Endothelial cell (in vitro differentiated cells): ENCODE measurements around the gene KIAA1217. TPM values are rescaled to one million over a fixed set of nuclear protein-coding genes. Genes with fewer than 3 reads are reported as not detected.

ENCODE experiments used
- DNase-seq: peaks from one replicate; pipeline ENCODE4 v3.0.0; 2021; ENCODE audit warnings: low spot score
- H3K27ac Mint-ChIP-seq: one replicate; pipeline ENCODE4 v1.8.0; 2021; ENCODE audit warnings: mixed read lengths, inconsistent platforms; ENCODE audit not compliant: unreplicated experiment
- H3K27me3 Mint-ChIP-seq: one replicate; pipeline ENCODE4 v1.8.0; 2021; ENCODE audit warnings: mild to moderate bottlenecking, moderate library complexity, mixed read lengths, inconsistent platforms; ENCODE audit not compliant: unreplicated experiment
- H3K36me3 Mint-ChIP-seq: one replicate; pipeline ENCODE4 v1.8.0; 2021; ENCODE audit warnings: mild to moderate bottlenecking, low read depth, mixed read lengths, inconsistent platforms; ENCODE audit not compliant: unreplicated experiment
- H3K4me1 Mint-ChIP-seq: one replicate; pipeline ENCODE4 v1.8.0; 2021; ENCODE audit warnings: mild to moderate bottlenecking, mixed read lengths, inconsistent platforms; ENCODE audit not compliant: unreplicated experiment
- H3K4me3 Mint-ChIP-seq: one replicate; pipeline ENCODE4 v1.8.0; 2021; ENCODE audit warnings: mild to moderate bottlenecking, mixed read lengths, inconsistent platforms; ENCODE audit not compliant: unreplicated experiment
- H3K9me3 Mint-ChIP-seq: one replicate; pipeline ENCODE4 v1.8.0; 2021; ENCODE audit warnings: mixed read lengths, inconsistent platforms; ENCODE audit not compliant: unreplicated experiment
- total RNA-seq: library from RNA; stranded (reverse); fragmentation: NEBNext Ultra II Directional; extraction: Animal tissue kit (Norgen Biotek cat#: 25700); gene quantifications from one replicate; pipeline ENCODE4 v1.2.1, GENCODE V29; 2021; ENCODE audit not compliant: unreplicated experiment
- TF ChIP-seq, protein P1 (sequence below): fragments of 200-600 bp; sonication (generic); IDR thresholded peaks from one replicate; pipeline ENCODE4 v1.5.0; 2021; ENCODE audit warnings: antibody characterized with exemption; ENCODE audit not compliant: unreplicated experiment

The KIAA1217 gene
- total RNA-seq, 1 donor from 2014 or later: 70.8 TPM

DNA sequence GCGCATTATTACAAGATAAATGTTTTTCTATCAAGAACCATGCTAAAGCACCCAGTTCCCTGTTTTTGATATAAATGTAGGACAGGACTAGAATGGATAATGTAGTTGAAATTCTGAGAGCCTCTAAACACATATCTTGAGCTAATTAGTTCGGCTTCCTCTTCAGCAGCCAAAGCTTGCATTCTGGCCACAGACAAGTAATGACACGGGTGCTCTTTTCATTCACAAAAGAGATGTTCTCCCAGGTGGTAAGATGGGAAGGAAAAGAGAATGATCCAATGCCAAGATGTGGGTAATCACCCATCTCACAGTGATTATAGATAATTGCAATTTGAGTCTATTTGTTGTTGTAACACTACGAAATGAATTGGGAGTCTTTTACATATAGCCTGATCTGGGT lies 246.5 kb downstream of the KIAA1217 start:
- no peak for DNase-seq
- Mint-ChIP-seq H3K4me1 (peaks cover 22% of the 10 kb centered on the region), H3K4me3 (no peak overlapping the region), H3K27me3 (no peaks in the 10 kb centered on the region), H3K27ac (no peak overlapping the region), H3K36me3 (peaks cover 14% of the 10 kb centered on the region), H3K9me3 (no peaks in the 10 kb centered on the region)
- TF ChIP-seq, protein P1, sequence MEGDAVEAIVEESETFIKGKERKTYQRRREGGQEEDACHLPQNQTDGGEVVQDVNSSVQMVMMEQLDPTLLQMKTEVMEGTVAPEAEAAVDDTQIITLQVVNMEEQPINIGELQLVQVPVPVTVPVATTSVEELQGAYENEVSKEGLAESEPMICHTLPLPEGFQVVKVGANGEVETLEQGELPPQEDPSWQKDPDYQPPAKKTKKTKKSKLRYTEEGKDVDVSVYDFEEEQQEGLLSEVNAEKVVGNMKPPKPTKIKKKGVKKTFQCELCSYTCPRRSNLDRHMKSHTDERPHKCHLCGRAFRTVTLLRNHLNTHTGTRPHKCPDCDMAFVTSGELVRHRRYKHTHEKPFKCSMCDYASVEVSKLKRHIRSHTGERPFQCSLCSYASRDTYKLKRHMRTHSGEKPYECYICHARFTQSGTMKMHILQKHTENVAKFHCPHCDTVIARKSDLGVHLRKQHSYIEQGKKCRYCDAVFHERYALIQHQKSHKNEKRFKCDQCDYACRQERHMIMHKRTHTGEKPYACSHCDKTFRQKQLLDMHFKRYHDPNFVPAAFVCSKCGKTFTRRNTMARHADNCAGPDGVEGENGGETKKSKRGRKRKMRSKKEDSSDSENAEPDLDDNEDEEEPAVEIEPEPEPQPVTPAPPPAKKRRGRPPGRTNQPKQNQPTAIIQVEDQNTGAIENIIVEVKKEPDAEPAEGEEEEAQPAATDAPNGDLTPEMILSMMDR: no peak

DNA sequence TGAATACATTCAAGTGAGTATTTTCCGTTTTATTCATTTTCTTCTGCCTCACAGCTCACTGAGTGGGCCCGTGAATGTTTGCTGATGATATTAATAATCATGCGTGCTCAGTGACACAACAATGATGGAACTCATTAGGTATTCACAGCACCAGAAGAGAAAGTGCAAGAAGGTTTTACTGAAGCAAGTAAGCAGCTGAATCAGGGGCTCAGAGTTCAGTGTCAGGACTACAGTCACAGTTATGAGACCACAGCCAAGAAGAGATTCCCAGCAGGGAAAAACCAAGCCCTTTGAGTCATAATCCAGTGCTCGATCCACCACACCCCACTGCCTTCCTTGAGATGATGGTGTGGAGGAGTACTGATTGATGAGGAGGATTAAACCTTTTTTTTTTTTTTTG lies 247.4 kb downstream of the KIAA1217 start:
- no peak for DNase-seq
- Mint-ChIP-seq H3K27me3 (no peaks in the 10 kb centered on the region), H3K36me3 (peaks cover 14% of the 10 kb centered on the region), H3K4me1 (peaks cover 22% of the 10 kb centered on the region), H3K9me3 (no peaks in the 10 kb centered on the region), H3K27ac (no peak overlapping the region), H3K4me3 (no peak overlapping the region)
- TF ChIP-seq, protein P1: no peak

DNA sequence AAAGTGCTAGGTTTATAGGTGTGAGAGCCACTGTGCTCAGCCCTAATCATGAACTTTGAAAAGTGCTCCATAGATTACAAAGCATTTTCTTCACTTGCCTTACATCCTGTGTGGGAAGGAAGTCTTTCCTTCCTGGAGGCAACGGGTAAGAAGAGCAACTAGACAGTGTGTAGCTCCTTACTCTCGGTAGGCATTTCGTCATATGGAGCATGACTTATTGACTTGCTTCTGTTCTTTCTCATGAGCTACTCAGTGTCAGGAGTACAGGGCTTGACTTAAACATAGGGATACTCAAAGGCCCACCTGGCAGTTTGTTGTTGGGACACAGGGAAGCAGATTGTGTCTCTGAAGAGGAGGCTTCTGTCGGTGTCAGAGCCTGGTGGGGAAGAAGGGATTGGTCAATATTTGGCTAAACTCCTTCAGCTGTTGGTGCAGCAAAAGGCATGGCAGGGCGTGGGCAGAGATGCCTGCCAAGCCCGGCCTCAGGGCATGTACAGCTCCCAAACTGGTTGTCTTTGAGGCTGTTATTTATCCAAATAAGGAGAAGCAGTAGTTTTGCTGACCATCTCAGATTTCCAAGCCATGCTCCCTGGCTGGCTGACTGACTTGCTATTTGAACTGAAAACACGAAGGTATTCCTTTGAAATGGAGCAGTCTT lies 248.9 kb downstream of the KIAA1217 start:
- Mint-ChIP-seq H3K4me1 (peaks cover 23% of the 10 kb centered on the region), H3K4me3 (no peak overlapping the region), H3K36me3 (peaks cover 7% of the 10 kb centered on the region), H3K27me3 (peaks cover 2% of the 10 kb centered on the region), H3K9me3 (no peaks in the 10 kb centered on the region), H3K27ac (peak overlapping the region; percentile 64)
- TF ChIP-seq, protein P1: no peak
- DNase-seq: no peak

DNA sequence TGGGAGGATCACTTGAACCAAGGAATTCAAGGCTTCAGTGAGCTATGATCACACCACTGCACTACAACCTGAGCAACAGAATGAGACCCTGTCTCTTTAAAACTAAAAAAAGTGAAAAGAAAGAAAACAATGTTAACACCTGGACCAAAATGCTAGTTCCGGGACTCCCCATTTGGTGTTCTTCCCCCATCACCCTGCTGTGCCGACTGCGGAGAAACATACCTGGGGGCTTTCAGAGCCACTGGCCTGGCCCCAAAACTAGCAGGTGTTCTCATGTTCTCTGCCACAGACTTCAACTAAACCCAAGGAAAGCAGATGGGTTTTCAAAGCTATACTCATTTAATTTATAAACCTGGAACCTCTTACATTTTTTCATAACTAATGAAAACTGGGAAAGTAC lies 250.9 kb downstream of the KIAA1217 start:
- no peak overlapping the region for H3K4me3 Mint-ChIP-seq
- no peak for DNase-seq
- H3K4me1 Mint-ChIP-seq: peaks cover 39% of the 10 kb centered on the region
- no peak overlapping the region for H3K27ac Mint-ChIP-seq
- TF ChIP-seq, protein P1: no peak
- no peaks in the 10 kb centered on the region for H3K9me3 Mint-ChIP-seq
- H3K27me3 Mint-ChIP-seq: peaks cover 6% of the 10 kb centered on the region
- peaks cover 14% of the 10 kb centered on the region for H3K36me3 Mint-ChIP-seq

DNA sequence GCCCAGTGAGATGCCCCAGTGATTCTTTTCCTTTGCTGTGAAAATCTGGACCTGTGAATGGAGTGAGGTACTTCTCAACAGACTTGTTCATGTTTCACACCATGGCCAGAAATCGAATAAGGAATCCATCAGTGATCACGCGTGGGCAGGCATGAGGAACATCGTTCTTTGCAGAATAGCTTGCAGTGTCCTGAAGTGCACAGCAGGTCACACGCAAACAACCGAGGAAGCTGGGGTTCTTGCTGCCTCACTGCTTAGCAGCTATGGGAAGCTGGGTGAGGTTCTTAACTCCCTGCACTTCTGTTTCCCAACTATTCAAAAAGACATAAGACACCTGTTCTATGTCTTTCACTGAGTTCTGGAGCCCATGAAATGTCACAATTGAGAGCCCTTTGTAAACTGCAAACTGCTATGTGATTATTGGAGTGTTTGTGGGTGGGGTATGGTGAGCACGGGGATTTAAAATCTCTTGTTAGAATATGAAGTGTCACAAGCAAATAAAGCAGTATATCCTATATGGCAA lies 253.4 kb downstream of the KIAA1217 start:
- peaks cover 17% of the 10 kb centered on the region for H3K36me3 Mint-ChIP-seq
- TF ChIP-seq, protein P1: no peak
- peaks cover 31% of the 10 kb centered on the region for H3K4me1 Mint-ChIP-seq
- no peaks in the 10 kb centered on the region for H3K9me3 Mint-ChIP-seq
- no peak overlapping the region for H3K27ac Mint-ChIP-seq
- no peak overlapping the region for H3K4me3 Mint-ChIP-seq
- H3K27me3 Mint-ChIP-seq: peaks cover 6% of the 10 kb centered on the region
- no peak for DNase-seq
